ENCODE results near the gene HYAL1. TPM values are rescaled to one million over a fixed set of nuclear protein-coding genes. Genes with fewer than 3 reads are reported as not detected.
A peak's percentile ranks its signal among the peaks of the same experiment; 100 is the strongest.

Gene HYAL1
- total RNA-seq, 1 donor from 2014 or later, result 0.36 TPM

- H3K36me3 Mint-ChIP-seq (ENCODE audit: low read depth), result no peaks in the 10 kb centered on the region
- H3K27ac Mint-ChIP-seq, result peak overlapping the region; percentile 95
- no peak for DNase-seq (ENCODE audit: low spot score)
Measured at GRCh38 chr3:50300681-50301254, 2.6 kb downstream of the HYAL1 start.

GRCh38 chr3:50299929-50300680, 3.3 kb downstream of the HYAL1 start:
- peak overlapping the region; percentile 94 for H3K4me3 Mint-ChIP-seq
- no peaks in the 10 kb centered on the region for H3K36me3 Mint-ChIP-seq (ENCODE audit: low read depth)
- H3K4me1 Mint-ChIP-seq (ENCODE audit: low read depth), result peaks cover 15% of the 10 kb centered on the region
- no peak for DNase-seq (ENCODE audit: low spot score)
- peaks cover 1% of the 10 kb centered on the region for H3K27me3 Mint-ChIP-seq (ENCODE audit: insufficient read depth)
- intact Hi-C loops (cut with micrococcal nuclease), result loop anchor here (1.0 to 5.0 kb wide), 16 partner anchors 21 to 1899 kb away; partner anchors contain the start of genes ALAS1, APEH, C3orf18 and CYB561D2
- H3K9me3 Mint-ChIP-seq, result no peaks in the 10 kb centered on the region
- H3K27ac Mint-ChIP-seq, result peak overlapping the region; percentile 95

More at GRCh38 chr3:50300681-50301254, 2.6 kb downstream of the HYAL1 start:
- Mint-ChIP-seq H3K4me1 (ENCODE audit: low read depth) (peaks cover 15% of the 10 kb centered on the region), H3K27me3 (ENCODE audit: insufficient read depth) (peaks cover 1% of the 10 kb centered on the region), H3K4me3 (peak overlapping the region; percentile 94), H3K9me3 (no peaks in the 10 kb centered on the region)
- intact Hi-C loops (cut with micrococcal nuclease), result no loop called here

GRCh38 chr3:50299638-50299928, 3.8 kb downstream of the HYAL1 start:
- peaks cover 1% of the 10 kb centered on the region for H3K27me3 Mint-ChIP-seq (ENCODE audit: insufficient read depth)
- no peaks in the 10 kb centered on the region for H3K36me3 Mint-ChIP-seq (ENCODE audit: low read depth)
- intact Hi-C loops (cut with micrococcal nuclease), result loop anchor here (1.0 to 5.0 kb wide), 16 partner anchors 22 to 1899 kb away; partner anchors contain the start of genes ALAS1, APEH, C3orf18 and CYB561D2
- peak overlapping the region; percentile 95 for H3K27ac Mint-ChIP-seq
- H3K4me3 Mint-ChIP-seq, result peak overlapping the region; percentile 94
- DNase-seq (ENCODE audit: low spot score), result no peak
- no peaks in the 10 kb centered on the region for H3K9me3 Mint-ChIP-seq
- H3K4me1 Mint-ChIP-seq (ENCODE audit: low read depth), result peaks cover 15% of the 10 kb centered on the region

- peak; percentile 99 for DNase-seq (ENCODE audit: low spot score)
- Mint-ChIP-seq H3K36me3 (ENCODE audit: low read depth) (no peaks in the 10 kb centered on the region), H3K27ac (peak within 1 kb of the TSS; percentile 95), H3K4me1 (ENCODE audit: low read depth) (peaks cover 15% of the 10 kb centered on the region), H3K4me3 (peak within 1 kb of the TSS; percentile 94), H3K27me3 (ENCODE audit: insufficient read depth) (no peaks in the 10 kb centered on the region), H3K9me3 (no peaks in the 10 kb centered on the region)
- intact Hi-C loops (cut with micrococcal nuclease), result loop anchor here (1.0 to 5.0 kb wide), 16 partner anchors 22 to 1900 kb away; partner anchors contain the start of genes ALAS1, APEH, C3orf18 and CYB561D2
Measured at GRCh38 chr3:50298836-50299637, 4.3 kb downstream of the HYAL1 start, which contains the start of the genes HYAL3 and NAA80. TSS of gene HYAL3 (minus strand) at chr3:50299405. CDS start at chr3:50295602, 3,803 bp downstream. TSS of gene NAA80 (minus strand) at chr3:50299405. CDS start at chr3:50297463, 1,942 bp downstream.

- Mint-ChIP-seq H3K36me3 (ENCODE audit: low read depth) (no peaks in the 10 kb centered on the region), H3K4me3 (peak overlapping the region; percentile 94), H3K27me3 (ENCODE audit: insufficient read depth) (no peaks in the 10 kb centered on the region), H3K9me3 (no peaks in the 10 kb centered on the region), H3K27ac (peak overlapping the region; percentile 95), H3K4me1 (ENCODE audit: low read depth) (peaks cover 15% of the 10 kb centered on the region)
- intact Hi-C loops (cut with micrococcal nuclease), result loop anchor here (2.0 to 5.0 kb wide), 4 partner anchors 357 to 1901 kb away; partner anchors contain the start of genes ALAS1, APEH, RBM6 and TRAIP
- DNase-seq (ENCODE audit: low spot score), result no peak
Measured at GRCh38 chr3:50297896-50298725, 5.3 kb downstream of the HYAL1 start.

- Mint-ChIP-seq H3K4me1 (ENCODE audit: low read depth) (peaks cover 22% of the 10 kb centered on the region), H3K27ac (no peak overlapping the region), H3K9me3 (no peaks in the 10 kb centered on the region), H3K36me3 (ENCODE audit: low read depth) (no peaks in the 10 kb centered on the region), H3K4me3 (peak overlapping the region; percentile 94), H3K27me3 (ENCODE audit: insufficient read depth) (no peaks in the 10 kb centered on the region)
- no peak for DNase-seq (ENCODE audit: low spot score)
- intact Hi-C loops (cut with micrococcal nuclease), result loop anchor here (5.0 kb wide), 1 partner anchor 625 kb away; the partner anchor contains the start of gene APEH
Measured at GRCh38 chr3:50297384-50297775, 6.0 kb downstream of the HYAL1 start.

GRCh38 chr3:50296721-50297383, 6.5 kb downstream of the HYAL1 start:
- DNase-seq (ENCODE audit: low spot score), result no peak
- Mint-ChIP-seq H3K4me1 (ENCODE audit: low read depth) (peaks cover 23% of the 10 kb centered on the region), H3K4me3 (peak overlapping the region; percentile 53), H3K27me3 (ENCODE audit: insufficient read depth) (no peaks in the 10 kb centered on the region), H3K36me3 (ENCODE audit: low read depth) (no peaks in the 10 kb centered on the region), H3K27ac (no peak overlapping the region), H3K9me3 (no peaks in the 10 kb centered on the region)
- intact Hi-C loops (cut with micrococcal nuclease), result loop anchor here (5.0 kb wide), 1 partner anchor 625 kb away; the partner anchor contains the start of gene APEH

GRCh38 chr3:50295553-50296431, 7.6 kb downstream of the HYAL1 start:
- H3K4me3 Mint-ChIP-seq, result no peak overlapping the region
- no peak for DNase-seq (ENCODE audit: low spot score)
- H3K27me3 Mint-ChIP-seq (ENCODE audit: insufficient read depth), result no peaks in the 10 kb centered on the region
- no peaks in the 10 kb centered on the region for H3K9me3 Mint-ChIP-seq
- peak overlapping the region; percentile 5 for H3K27ac Mint-ChIP-seq
- peaks cover 29% of the 10 kb centered on the region for H3K4me1 Mint-ChIP-seq (ENCODE audit: low read depth)
- peaks cover 4% of the 10 kb centered on the region for H3K36me3 Mint-ChIP-seq (ENCODE audit: low read depth)
- intact Hi-C loops (cut with micrococcal nuclease), result loop anchor here (5.0 kb wide), 1 partner anchor 623 kb away; the partner anchor contains the start of gene APEH

- H3K27me3 Mint-ChIP-seq (ENCODE audit: insufficient read depth), result no peaks in the 10 kb centered on the region
- H3K27ac Mint-ChIP-seq, result no peak overlapping the region
- intact Hi-C loops (cut with micrococcal nuclease), result loop anchor here (5.0 kb wide), 1 partner anchor 622 kb away; the partner anchor contains the start of gene APEH
- H3K4me3 Mint-ChIP-seq, result no peak overlapping the region
- peaks cover 20% of the 10 kb centered on the region for H3K4me1 Mint-ChIP-seq (ENCODE audit: low read depth)
- H3K9me3 Mint-ChIP-seq, result no peaks in the 10 kb centered on the region
- peaks cover 8% of the 10 kb centered on the region for H3K36me3 Mint-ChIP-seq (ENCODE audit: low read depth)
- no peak for DNase-seq (ENCODE audit: low spot score)
Measured at GRCh38 chr3:50294492-50295403, 8.6 kb downstream of the HYAL1 start.

- intact Hi-C loops (cut with micrococcal nuclease), result no loop called here
Measured at GRCh38 chr3:50294089-50294488, 9.3 kb downstream of the HYAL1 start.

More at GRCh38 chr3:50294089-50294488, 9.3 kb downstream of the HYAL1 start:
- Mint-ChIP-seq H3K27ac (no peak overlapping the region), H3K4me1 (ENCODE audit: low read depth) (peaks cover 19% of the 10 kb centered on the region), H3K9me3 (no peaks in the 10 kb centered on the region), H3K27me3 (ENCODE audit: insufficient read depth) (no peaks in the 10 kb centered on the region), H3K36me3 (ENCODE audit: low read depth) (peaks cover 8% of the 10 kb centered on the region), H3K4me3 (no peak overlapping the region)
- no peak for DNase-seq (ENCODE audit: low spot score)
